Stimulated activated CD8-positive, alpha-beta memory T cell treated with anti-CD3 and anti-CD28 coated beads, Interleukin-2, amount 100 ng/mL, for 1 hour (primary cell): ENCODE results near the gene ZFYVE9.
A peak's percentile ranks its signal among the peaks of the same experiment; 100 is the strongest.
"Not testable (repeated sequence)": the region's sequence is repeated elsewhere in the genome, so short reads cannot be mapped to it uniquely, and the experiment has no call there.

ENCODE experiments used
- DNase-seq, 2 donors: peaks; one replicate each; pipeline ENCODE4 v3.0.0-alpha.2; 2020; ENCODE audit warnings: low read depth in 2 of 2

Gene ZFYVE9

DNA sequence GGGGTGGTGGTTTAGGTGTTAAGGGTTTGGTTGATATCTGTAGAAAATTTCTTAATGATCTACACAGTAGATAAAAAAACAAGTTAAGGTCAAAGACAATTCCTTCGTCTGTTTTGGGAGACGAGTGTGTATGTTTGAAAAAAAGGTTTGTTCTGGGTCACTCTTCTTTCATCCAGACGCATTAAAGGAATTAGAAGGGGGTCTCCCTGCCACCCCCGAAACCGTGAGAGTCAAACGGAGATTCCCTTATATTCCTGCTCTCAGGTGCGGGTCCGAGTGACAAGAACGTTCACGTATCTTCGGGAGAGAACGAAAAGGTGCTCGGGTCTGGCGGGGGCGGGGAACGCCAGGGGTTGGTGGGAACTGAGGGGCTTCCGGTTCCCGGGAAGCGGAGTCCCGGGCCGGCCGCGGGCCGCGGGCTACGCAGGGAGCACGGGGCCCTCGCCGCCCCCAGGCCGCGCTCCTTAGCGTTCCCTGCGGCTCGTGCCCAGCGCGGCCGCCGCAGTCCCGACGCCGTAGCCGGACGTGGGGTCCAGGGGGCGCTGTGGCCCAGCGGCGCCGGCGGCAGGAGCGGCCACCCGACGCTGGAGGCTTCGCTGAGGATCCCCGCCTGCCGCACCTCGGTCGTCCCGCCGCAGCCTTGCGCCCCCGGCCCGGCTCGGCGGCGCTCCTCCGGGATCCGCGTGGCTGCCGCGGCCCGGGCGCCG, at the start of gene ZFYVE9:
Gene ZFYVE9 (plus strand): TSS at position 577 of the 707 bp plus-strand sequence. CDS start 91,118 bp downstream, outside the sequence.
- peak; percentile 54 to 56 for DNase-seq

DNA sequence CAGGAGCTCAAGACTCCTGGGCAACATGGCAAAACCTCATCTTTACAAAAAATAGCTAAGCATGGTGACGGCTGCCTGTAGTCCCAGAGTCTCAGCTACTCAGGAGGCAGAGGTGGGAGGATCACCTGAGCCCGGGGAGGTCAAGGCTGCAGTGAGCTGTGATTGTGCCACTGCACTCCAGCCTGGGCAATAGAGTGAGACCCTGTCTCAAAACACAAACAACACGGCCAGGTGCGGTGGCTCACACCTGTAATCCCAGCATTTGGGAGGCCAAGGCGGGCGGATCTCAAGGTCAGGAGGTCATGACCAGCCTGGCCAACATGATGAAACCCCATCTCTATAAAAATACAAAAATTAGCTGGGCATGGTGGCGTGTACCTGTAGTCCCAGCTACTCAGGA, 47.6 kb upstream of the ZFYVE9 start:
- not testable (repeated sequence) for DNase-seq

DNA sequence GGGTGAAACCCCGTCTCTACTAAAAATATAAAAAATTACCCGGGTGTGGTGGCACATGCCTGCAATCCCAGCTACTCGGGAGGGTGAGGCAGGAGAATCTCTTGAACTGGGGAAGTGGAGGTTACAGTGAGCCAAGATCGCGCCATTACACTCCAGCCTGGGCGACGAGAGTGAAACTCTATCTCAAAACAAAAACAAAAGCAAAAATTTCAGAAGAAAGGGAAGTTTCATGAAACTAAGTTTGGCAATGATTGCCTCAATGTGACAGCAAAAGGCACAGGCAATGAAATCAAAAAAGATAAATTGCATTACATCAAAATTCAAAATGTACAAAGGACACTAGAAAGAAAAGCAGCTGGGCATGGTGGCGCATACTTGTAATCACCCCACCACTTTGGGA, 45.7 kb upstream of the ZFYVE9 start:
- no peak for DNase-seq

DNA sequence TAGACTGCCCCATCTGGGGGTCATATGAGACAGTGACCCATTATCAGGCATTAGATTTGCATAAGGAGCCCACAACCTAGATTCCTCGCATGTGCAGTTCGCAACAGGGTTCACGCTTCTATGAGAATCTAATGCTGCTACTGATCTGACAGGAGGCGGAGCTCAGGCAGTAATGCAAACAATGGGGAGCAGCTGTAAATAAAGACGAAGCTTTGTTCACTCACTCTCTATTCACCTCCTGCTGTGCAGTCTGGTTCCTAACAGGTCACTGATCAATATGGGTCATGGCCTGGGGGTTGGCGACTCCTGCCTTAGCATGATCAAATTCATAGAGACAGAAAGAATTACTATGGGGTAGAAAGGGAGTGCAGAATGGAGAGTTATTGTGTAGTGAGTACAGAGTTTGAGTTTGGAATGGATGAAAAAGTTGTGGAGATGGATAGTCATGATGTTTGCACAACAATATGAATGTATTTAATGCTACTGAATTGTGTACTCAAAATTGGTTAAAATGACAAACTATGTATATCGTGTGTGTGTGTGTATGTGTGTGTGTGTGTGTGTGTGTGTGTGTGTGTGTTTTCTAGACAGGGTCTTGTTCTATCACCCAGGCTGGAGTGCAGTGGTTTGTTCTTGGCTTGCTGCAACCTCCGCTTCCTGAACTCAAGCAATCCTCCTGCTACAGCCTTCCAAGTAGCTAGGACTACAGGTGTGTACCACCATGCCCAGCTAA, 43.6 kb upstream of the ZFYVE9 start:
- DNase-seq = no peak

DNA sequence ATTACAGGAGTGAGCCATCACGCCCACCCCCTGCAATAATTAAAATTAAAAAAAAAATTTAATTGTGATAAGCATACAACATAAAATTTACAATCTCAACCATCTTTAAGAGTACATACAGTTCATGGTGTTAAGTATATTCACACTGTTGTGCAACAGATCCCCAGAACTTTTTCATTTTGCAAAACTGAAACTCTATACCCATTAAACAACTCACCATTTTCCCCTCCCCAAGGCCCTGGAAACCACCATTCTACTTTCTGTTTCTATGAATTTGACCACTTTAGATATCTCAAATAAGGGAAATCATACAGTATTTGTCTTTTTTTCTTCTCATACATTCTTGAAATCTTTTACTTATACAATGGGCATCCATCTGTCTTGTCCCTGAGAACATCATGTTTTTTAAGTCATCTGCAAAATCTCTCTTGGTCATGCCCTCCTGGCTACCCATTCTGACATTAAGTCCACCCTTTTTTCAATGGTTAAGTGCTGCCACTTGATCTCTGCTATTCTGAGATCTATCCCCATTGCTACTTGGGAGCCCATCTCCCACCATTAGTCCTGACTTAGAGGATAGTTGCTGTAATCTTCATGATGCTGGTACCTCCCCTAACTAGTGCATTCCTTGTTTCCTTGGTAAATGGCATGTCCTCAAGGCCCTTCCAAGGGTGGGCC, 39.4 kb upstream of the ZFYVE9 start:
- DNase-seq = no peak

DNA sequence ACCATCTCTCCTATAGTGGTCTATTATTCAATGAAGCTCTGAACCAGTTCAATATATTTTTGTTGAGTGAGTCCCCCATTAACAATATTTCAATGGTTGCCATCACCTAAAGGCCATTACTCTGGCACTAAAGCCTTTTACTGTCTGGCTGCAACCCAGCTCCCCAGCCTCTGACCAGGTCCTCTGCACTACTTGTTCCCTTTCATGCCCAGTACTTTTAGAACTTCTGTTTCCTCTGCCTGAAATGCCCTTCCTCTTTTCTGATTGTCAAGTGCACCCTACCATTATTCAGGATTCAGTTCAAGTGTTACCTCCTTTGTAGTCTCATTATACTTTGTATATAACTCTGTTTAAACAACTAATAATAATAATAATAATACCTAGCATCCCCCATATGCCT, 30.4 kb upstream of the ZFYVE9 start:
- no peak for DNase-seq

DNA sequence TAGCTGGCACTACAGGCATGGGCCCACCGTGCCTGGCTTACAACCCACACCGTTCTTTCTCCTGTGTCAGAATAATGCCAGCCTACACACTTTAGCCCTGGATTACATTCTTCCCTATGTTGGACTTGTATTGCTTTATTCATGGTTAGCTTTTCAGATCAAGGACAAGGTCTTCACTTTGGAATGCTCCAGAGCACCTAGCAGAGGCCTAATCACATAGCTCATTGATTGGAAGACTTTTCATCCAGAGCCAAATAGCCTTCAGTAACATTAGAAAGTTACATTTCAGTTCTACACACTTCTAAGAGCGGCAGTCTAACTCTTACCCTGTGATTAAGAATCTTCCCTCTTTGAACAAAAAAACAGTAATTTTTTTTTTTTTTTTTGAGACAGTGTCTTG, 29.4 kb upstream of the ZFYVE9 start:
- DNase-seq = no peak

GRCh38 chr1:52119301-52120079, 22.4 kb upstream of the ZFYVE9 start:
- no peak for DNase-seq

- no peak for DNase-seq
Observed at GRCh38 chr1:52122384-52122783, 19.5 kb upstream of the ZFYVE9 start.

DNA sequence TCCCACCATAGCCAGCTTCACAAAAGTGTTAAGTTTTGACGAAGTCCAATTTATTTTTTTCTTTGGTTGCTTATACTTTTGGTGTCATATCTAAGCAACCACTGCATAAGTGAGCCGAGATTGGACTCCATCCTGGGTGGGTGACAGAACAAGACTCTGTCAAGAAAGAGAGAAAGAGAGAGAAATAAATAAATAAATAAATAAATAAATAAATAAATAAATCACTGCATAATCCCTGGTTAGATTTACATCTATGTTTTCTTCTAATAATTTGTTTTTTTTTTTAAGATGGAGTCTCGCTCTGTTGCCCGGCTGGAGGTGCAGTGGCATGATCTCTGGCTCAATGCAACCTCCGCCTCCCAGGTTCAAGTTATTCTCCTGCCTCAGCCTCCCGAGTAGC, 18.3 kb upstream of the ZFYVE9 start:
- DNase-seq = no peak

GRCh38 chr1:52125736-52126359, 16.0 kb upstream of the ZFYVE9 start:
- DNase-seq = no peak

- no peak for DNase-seq
Observed at GRCh38 chr1:52127181-52128180, 14.4 kb upstream of the ZFYVE9 start.

DNA sequence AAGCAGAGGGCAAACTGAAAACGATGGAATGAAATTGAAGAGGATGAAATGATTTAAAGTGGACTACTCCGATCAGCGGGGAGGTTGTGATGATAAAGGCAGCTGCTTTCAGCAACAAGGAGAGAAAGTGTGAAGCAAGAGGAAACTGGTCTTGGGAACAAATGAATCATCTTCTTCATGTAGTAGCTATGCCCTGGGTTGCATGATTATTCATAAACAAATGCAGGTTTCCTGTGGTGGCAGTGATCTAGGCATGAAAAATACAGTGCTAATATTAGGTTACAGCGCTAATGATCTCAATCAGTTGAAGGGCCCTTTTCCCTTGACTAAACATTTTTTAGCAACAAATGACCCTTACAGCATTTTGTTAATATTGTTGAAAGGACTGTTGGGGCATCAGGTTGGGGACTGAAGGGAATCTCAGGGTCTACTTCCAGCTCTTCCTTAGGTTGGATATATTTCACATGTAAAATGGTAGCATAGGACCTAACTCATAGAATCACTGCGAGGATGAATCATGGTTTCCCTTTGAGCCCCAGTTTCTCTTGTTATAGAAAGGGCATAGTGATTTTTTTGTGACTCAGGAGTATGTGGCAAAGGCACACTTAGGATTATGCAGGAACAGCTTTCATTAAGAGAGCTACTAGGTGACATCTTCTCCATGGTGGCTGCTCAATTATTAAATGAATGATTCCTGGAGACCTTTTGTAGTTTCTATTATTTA, 1.9 kb upstream of the ZFYVE9 start:
- peak in 1 of 2 donors; percentile 3 for DNase-seq

DNA sequence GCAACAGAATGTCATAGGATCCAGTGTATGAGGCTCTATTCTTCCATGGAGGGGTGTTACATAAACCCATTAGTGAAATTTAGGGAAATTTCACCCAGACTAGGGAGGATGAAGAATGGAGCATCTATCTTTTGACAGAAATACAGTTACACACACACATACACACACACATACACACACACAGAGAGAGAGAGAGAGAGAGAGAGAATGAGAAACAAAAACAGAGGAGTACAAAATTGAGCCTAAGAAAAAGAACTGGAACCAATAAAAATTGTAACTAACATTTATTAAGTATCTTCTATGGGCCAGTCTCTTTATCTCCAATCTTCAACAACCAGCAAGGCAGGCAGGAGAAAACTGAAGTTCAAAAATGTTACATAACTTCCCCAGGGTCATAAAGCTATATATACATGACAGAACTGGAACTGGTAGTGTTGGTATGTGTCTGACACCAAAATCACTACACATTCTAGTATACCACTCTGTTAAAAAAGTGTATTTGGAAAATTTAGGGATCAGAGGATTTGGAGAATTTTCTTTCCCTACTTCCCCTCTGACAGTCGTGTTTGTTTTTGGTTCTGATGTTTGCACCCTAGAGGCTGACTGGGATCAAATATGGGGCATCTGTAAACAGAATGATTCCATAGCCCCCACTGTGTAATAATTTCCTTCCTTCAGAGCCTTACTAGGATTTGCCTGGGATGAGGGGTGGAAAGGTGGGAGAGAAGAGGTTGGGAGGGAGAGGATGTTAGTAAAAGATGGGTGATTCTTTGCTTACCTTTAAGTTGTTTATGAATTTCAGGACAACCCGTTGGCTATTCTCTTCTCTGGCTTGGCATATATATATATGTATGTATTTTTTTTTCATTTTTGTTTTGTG, 1.0 kb upstream of the ZFYVE9 start:
- no peak for DNase-seq

DNA sequence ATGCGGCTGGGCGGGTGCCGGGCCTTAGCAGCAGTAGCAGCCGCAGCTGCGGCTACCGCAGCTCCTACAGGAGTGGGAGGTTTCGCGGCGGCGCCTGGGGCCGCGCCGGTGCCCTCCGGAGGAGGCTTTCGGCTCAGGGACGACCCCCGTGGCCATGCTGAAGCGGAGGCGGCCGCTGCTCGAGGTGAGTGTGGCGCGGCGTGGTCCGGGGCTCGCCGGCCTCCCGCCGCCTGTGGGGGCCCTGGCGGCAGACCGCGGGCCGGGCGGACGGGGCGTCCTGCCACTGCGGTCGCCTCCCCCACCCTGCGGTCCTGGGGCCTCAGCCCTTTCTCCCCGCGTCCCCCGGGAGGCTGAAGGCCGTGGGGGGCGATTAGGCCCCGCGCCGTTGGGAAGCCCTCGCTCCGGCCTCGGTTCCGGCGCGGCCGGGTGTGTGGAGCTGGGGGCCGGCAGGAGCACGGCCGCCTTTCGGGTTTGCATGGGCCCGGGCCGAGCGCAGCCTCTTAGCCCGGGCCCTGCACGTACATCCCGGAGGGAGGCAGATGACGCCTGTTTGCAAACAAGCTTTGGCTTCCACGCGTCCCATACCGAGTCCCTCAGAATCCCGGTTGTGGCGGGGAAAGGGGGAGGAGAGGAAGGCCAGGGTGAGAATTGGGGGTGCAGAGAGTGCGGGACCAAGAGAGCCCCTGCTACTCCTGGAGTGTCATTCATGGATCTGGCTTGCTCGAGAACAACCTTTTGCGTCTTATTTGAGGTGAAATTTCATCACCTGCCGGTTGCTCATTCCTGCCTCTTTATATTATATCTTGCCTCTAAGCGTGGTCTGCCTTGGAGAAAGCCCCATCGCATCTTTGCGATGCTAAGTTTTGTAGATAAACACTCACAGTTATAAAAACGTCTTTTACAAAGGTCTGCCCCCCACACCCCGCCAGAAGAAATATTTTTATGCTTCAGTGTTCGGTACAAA, 613 bp downstream of the ZFYVE9 start:
- no peak for DNase-seq

- no peak for DNase-seq
Observed at GRCh38 chr1:52145137-52145536, 3.2 kb downstream of the ZFYVE9 start.

- not testable (repeated sequence) for DNase-seq
Observed at GRCh38 chr1:52150445-52150844, 8.6 kb downstream of the ZFYVE9 start.
